A172 (cell line): ENCODE measurements around the gene CFHR1. TPM values are rescaled to one million over a fixed set of nuclear protein-coding genes. Genes with fewer than 3 reads are reported as not detected.

Experiments used
- DNase-seq: peaks from one replicate; pipeline ENCODE4 v3.0.0-alpha.2; 2015; ENCODE audit warnings: low spot score
- total RNA-seq: library from RNA; depleted of rRNA; stranded (reverse); fragments of >200 nt; shearing (Covaris generic); gene quantifications from 2 replicates; pipeline ENCODE4 v1.2.3, GENCODE V29; 2014; rRNA removed

Gene CFHR1
- total RNA-seq, 1 experiment from 2014 or later = 1.1 TPM

DNA sequence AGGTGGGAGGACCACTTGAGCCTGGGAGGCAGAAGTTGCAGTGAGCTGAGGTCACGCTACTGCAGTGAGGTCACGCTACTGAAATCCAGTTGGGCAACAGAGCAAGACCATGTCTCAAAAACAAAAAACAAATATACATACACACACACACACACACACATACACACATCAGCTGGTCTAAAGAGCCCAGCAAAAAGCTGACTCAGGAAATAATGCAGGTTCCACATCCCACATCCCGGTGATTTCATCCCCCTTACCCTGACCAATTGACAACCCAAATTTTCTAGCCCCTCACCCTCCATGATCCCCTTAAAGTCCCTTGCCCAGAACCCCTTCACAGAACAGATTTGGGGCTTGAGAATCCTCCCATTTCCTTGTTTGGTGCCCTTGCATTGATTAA lies 56.4 kb downstream of the CFHR1 start:
- DNase-seq = no peak

DNA sequence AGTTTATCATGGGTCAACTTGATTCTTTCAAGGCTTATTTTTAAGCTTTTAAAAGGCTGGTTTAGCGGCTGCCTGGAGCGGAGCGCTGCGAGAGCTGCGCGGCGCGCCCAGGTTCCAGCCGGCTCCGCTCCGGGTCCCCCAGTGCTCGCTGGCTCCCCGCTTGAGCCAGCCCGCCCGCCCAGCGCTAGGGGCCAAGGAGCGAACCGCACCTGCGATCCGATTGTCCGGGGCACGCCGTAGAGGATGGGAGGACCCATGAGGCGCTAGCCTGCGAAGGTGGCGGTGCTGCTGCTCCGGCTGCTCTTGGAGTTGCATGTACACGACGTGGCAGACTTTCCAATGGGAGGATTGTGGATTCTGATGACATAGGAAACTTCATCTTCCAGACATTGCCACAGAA lies 58.4 kb downstream of the CFHR1 start:
- no peak for DNase-seq

Other genes starting within 250 kb of the CFHR1 start
- gene KCNT2, start 211.3 kb upstream of the CFHR1 start, total RNA-seq = 0.86 and 1.2 TPM in 2 replicates
- gene CFH, start 167.7 kb upstream of the CFHR1 start, total RNA-seq = 2.2 and 2.5 TPM in 2 replicates
- 0.03 and 0.38 TPM in 2 replicates for gene CFHR3, start 44.9 kb upstream of the CFHR1 start, total RNA-seq
- not detected in 2 replicates for gene CFHR4, start 68.3 kb downstream of the CFHR1 start, total RNA-seq
- gene CFHR2, start 124.0 kb downstream of the CFHR1 start, total RNA-seq = not detected in 2 replicates
- not detected in 2 replicates for gene CFHR5, start 157.8 kb downstream of the CFHR1 start, total RNA-seq
- not detected in 2 replicates for gene F13B, start 247.5 kb downstream of the CFHR1 start, total RNA-seq